Colonic mucosa (tissue), 4 donors: Measurements from ENCODE around the gene GSTM5. TPM values are rescaled to one million over a fixed set of nuclear protein-coding genes. Genes with fewer than 3 reads are reported as not detected.
"Not testable (repeated sequence)": the region's sequence is repeated elsewhere in the genome, so short reads cannot be mapped to it uniquely, and the experiment has no call there.

Source experiments
- DNase-seq: peaks from one replicate; pipeline ENCODE4 v3.0.0-alpha.2; 2020
- H3K27ac ChIP-seq: fragments of 200-600 bp; one replicate; pipeline ENCODE4 v1.8.0; 2021
- H3K27me3 ChIP-seq: fragments of 200-600 bp; one replicate; pipeline ENCODE4 v1.8.0; 2021
- H3K36me3 ChIP-seq: fragments of 200-600 bp; one replicate; pipeline ENCODE4 v1.8.0; 2021
- H3K4me1 ChIP-seq: fragments of 200-600 bp; one replicate; pipeline ENCODE4 v1.8.0; 2021; ENCODE audit warnings: mild to moderate bottlenecking
- H3K4me3 ChIP-seq: fragments of 200-600 bp; one replicate; pipeline ENCODE4 v1.8.0; 2021
- H3K9ac ChIP-seq, 2 donors: one replicate each; pipeline ENCODE4 v1.7.0; 2013; ENCODE audit warnings: control low read depth in 2 of 2, low read depth in 2 of 2, low read length in 2 of 2
- H3K9me3 ChIP-seq: fragments of 200-600 bp; one replicate; pipeline ENCODE4 v1.8.0; 2021
- intact Hi-C: fragments of 100-400 bp; cut with DNase I; formaldehyde crosslinking; loops from one replicate; pipeline ENCODE4 v1.14.1; 2022
- total RNA-seq, 2 donors: library from RNA; stranded (reverse); fragmentation: NEBNext Ultra II Directional in 1 of 2; extraction: Animal tissue kit (Norgen Biotek cat#: 25700) in 1 of 2; gene quantifications; one replicate each; pipeline ENCODE4 v1.2.1, GENCODE V29; 2021
- TF ChIP-seq, protein P1 (sequence below): fragments of 200-600 bp; IDR thresholded peaks from one replicate; pipeline ENCODE4 v1.8.0; 2022; ENCODE audit warnings: antibody characterized with exemption, mild to moderate bottlenecking
- donor health status: healthy.
- donor health status: DM: no; HTN: no; CAD: no.
- donor health status: DM: no; HTN: no; CAD: no.

The GSTM5 gene
- total RNA-seq, 2 donors from 2014 or later, result 2.0 to 3.0 TPM

- H3K4me1 ChIP-seq, result no peaks in the 10 kb centered on the region
- DNase-seq, result no peak
- no peaks in the 10 kb centered on the region for H3K9me3 ChIP-seq
- no peak overlapping the region for H3K27ac ChIP-seq
- intact Hi-C loops, result no loop called here
- H3K27me3 ChIP-seq, result no peaks in the 10 kb centered on the region
- H3K4me3 ChIP-seq, result no peak overlapping the region
- no peak overlapping the region for H3K9ac ChIP-seq
- H3K36me3 ChIP-seq, result peaks cover 9% of the 10 kb centered on the region
- TF ChIP-seq, protein P1, sequence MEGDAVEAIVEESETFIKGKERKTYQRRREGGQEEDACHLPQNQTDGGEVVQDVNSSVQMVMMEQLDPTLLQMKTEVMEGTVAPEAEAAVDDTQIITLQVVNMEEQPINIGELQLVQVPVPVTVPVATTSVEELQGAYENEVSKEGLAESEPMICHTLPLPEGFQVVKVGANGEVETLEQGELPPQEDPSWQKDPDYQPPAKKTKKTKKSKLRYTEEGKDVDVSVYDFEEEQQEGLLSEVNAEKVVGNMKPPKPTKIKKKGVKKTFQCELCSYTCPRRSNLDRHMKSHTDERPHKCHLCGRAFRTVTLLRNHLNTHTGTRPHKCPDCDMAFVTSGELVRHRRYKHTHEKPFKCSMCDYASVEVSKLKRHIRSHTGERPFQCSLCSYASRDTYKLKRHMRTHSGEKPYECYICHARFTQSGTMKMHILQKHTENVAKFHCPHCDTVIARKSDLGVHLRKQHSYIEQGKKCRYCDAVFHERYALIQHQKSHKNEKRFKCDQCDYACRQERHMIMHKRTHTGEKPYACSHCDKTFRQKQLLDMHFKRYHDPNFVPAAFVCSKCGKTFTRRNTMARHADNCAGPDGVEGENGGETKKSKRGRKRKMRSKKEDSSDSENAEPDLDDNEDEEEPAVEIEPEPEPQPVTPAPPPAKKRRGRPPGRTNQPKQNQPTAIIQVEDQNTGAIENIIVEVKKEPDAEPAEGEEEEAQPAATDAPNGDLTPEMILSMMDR, result no peak
Measured at GRCh38 chr1:109749221-109749620, 37.2 kb downstream of the GSTM5 start.

DNA sequence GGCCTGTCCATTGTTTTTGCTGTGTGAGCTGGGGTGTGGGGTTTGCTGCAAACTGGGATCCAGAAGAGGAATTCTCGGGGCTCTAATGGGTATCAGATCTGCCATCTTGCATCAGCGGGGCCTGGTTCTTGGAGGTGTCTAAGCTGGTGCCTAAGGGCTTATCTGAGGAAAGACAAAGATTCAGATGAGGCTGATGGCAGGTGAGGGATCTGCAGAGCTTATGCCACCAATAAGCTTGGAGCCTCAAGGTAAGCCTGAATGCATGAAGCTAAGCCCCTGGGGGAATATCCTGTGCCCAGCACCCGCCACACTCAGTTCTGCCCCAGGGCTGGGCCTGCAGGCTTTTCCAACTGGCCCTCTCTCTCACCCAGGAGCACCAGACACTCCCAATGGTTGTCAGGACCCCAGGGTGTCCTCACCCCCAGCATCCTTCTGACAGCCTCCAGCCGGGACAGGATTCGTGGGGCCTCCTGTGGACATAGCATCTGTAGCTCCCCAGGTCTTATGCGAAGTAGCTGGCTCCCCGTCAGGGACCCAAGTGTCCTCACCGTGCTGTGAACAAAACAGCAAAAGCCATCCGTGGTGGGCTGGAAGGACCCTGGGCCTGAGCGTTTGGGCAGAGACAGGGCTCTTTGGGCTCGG, 38.3 kb downstream of the GSTM5 start:
- Histone ChIP-seq H3K36me3 (peaks cover 9% of the 10 kb centered on the region), H3K9ac (no peak overlapping the region), H3K27ac (no peak overlapping the region), H3K9me3 (no peaks in the 10 kb centered on the region), H3K4me1 (no peaks in the 10 kb centered on the region), H3K27me3 (no peaks in the 10 kb centered on the region), H3K4me3 (no peak overlapping the region)
- TF ChIP-seq, protein P1, result no peak
- intact Hi-C loops, result no loop called here
- peak; percentile 9 for DNase-seq

- TF ChIP-seq, protein P1, result no peak
- peak; percentile 14 for DNase-seq
Measured at GRCh38 chr1:109750920-109751319, 38.9 kb downstream of the GSTM5 start.

GRCh38 chr1:109751531-109752260, 39.6 kb downstream of the GSTM5 start:
- no peak for DNase-seq
- H3K27ac ChIP-seq, result no peak overlapping the region
- no peak overlapping the region for H3K9ac ChIP-seq
- H3K27me3 ChIP-seq, result no peaks in the 10 kb centered on the region
- intact Hi-C loops, result no loop called here
- H3K4me3 ChIP-seq, result no peak overlapping the region
- peaks cover 9% of the 10 kb centered on the region for H3K36me3 ChIP-seq
- H3K4me1 ChIP-seq, result no peaks in the 10 kb centered on the region
- H3K9me3 ChIP-seq, result no peaks in the 10 kb centered on the region
- TF ChIP-seq, protein P1, result no peak

More at GRCh38 chr1:109750920-109751319, 38.9 kb downstream of the GSTM5 start:
- intact Hi-C loops, result no loop called here
- Histone ChIP-seq H3K27ac (no peak overlapping the region), H3K27me3 (no peaks in the 10 kb centered on the region), H3K4me3 (no peak overlapping the region), H3K9me3 (no peaks in the 10 kb centered on the region), H3K9ac (no peak overlapping the region), H3K36me3 (peaks cover 9% of the 10 kb centered on the region), H3K4me1 (no peaks in the 10 kb centered on the region)

DNA sequence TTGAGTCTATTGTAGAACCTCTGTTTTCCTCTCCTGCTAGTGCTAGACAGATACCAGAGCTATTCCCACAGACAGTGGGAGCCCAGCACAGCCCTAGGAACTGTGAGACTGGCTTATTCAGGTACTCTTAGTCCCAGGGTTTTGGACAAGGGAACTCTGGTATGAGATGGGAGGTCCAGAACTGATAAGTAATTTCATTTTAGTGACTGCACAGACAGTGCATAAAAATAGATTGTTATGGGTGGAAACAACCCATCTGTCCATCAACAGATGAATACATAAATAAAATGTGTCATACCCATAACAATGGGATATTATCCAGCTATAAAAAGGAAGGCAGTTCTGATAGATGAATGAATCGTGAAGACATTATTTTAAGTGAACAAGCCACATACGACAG, 42.7 kb downstream of the GSTM5 start:
- no peak overlapping the region for H3K9ac ChIP-seq
- DNase-seq, result peak; percentile 4
- TF ChIP-seq, protein P1, result no peak
- H3K27me3 ChIP-seq, result no peaks in the 10 kb centered on the region
- H3K9me3 ChIP-seq, result no peaks in the 10 kb centered on the region
- H3K4me1 ChIP-seq, result no peaks in the 10 kb centered on the region
- H3K36me3 ChIP-seq, result peaks cover 9% of the 10 kb centered on the region
- no peak overlapping the region for H3K27ac ChIP-seq
- intact Hi-C loops, result no loop called here
- H3K4me3 ChIP-seq, result no peak overlapping the region

GRCh38 chr1:109756325-109756724, 44.3 kb downstream of the GSTM5 start:
- H3K27ac ChIP-seq, intact Hi-C loops, H3K9me3 ChIP-seq, H3K4me1 ChIP-seq, H3K4me3 ChIP-seq, H3K36me3 ChIP-seq, H3K9ac ChIP-seq, H3K27me3 ChIP-seq: not testable (repeated sequence)
- peak; percentile 8 for DNase-seq
